H9 (cell line): ENCODE measurements around the gene ZNF747. TPM values are rescaled to one million over a fixed set of nuclear protein-coding genes. Genes with fewer than 3 reads are reported as not detected.

Source experiments
- DNase-seq: peaks from one replicate; pipeline ENCODE4 v3.0.0-alpha.2; 2017
- H2AFZ ChIP-seq: one replicate; pipeline ENCODE4 v1.6.1; 2013; ENCODE audit warnings: mild to moderate bottlenecking, low read length, control low read depth, moderate library complexity
- H2AK5ac ChIP-seq: 2 replicates; pipeline ENCODE4 v1.6.1; 2013; ENCODE audit warnings: low read length, control low read depth, mixed read lengths; ENCODE audit not compliant: insufficient read length
- H2BK120ac ChIP-seq: one replicate; pipeline ENCODE4 v1.6.1; 2013; ENCODE audit warnings: low read depth, mild to moderate bottlenecking, low read length, control low read depth, inconsistent platforms; ENCODE audit not compliant: poor library complexity, severe bottlenecking
- H2BK12ac ChIP-seq: 2 replicates; pipeline ENCODE4 v1.6.1; 2013; ENCODE audit warnings: low read length, control low read depth, mixed read lengths, low read depth; ENCODE audit not compliant: insufficient read length
- H2BK15ac ChIP-seq: 2 replicates; pipeline ENCODE4 v1.6.1; 2013; ENCODE audit warnings: low read depth, low read length, control low read depth
- H2BK20ac ChIP-seq: one replicate; pipeline ENCODE4 v1.6.1; 2013; ENCODE audit warnings: low read depth, mild to moderate bottlenecking, low read length, control low read depth, inconsistent platforms; ENCODE audit not compliant: poor library complexity, severe bottlenecking
- H2BK5ac ChIP-seq: 2 replicates; pipeline ENCODE4 v1.6.1; 2013; ENCODE audit warnings: low read length, control low read depth, mixed read lengths; ENCODE audit not compliant: insufficient read length
- H3K14ac ChIP-seq: 2 replicates; pipeline ENCODE4 v1.6.1; 2013; ENCODE audit warnings: low read length, control low read depth; ENCODE audit not compliant: insufficient read depth
- H3K18ac ChIP-seq: 2 replicates; pipeline ENCODE4 v1.6.1; 2013; ENCODE audit warnings: low read depth, mild to moderate bottlenecking, mixed read lengths, low read length, control low read depth; ENCODE audit not compliant: insufficient read length
- H3K23ac ChIP-seq: 2 replicates; pipeline ENCODE4 v1.6.1; 2013; ENCODE audit warnings: low read length, control low read depth, mixed read lengths, low read depth; ENCODE audit not compliant: insufficient read length
- H3K23me2 ChIP-seq: 2 replicates; pipeline ENCODE4 v1.6.1; 2013; ENCODE audit warnings: low read depth, mild to moderate bottlenecking, mixed read lengths, low read length, control low read depth; ENCODE audit not compliant: insufficient read length, poor library complexity, severe bottlenecking
- H3K27ac ChIP-seq: 2 replicates; pipeline ENCODE4 v1.5.1; 2013; ENCODE audit warnings: low read length, control low read depth, mixed read lengths, low read depth; ENCODE audit not compliant: insufficient read length
- H3K27me3 ChIP-seq: 2 replicates; pipeline ENCODE4 v1.6.1; 2013; ENCODE audit warnings: low read length, control low read depth, inconsistent platforms; ENCODE audit not compliant: insufficient read depth
- H3K4ac ChIP-seq: 2 replicates; pipeline ENCODE4 v1.6.1; 2013; ENCODE audit warnings: low read depth, mild to moderate bottlenecking, control low read depth, inconsistent platforms, low read length, moderate library complexity
- H3K4me1 ChIP-seq: 2 replicates; pipeline ENCODE4 v1.6.1; 2013; ENCODE audit warnings: low read length, control low read depth, inconsistent platforms; ENCODE audit not compliant: insufficient read depth
- H3K4me2 ChIP-seq: 2 replicates; pipeline ENCODE4 v1.6.1; 2013; ENCODE audit warnings: low read length, control low read depth, mixed read lengths; ENCODE audit not compliant: insufficient read length, insufficient read depth
- H3K56ac ChIP-seq: 2 replicates; pipeline ENCODE4 v1.6.1; 2013; ENCODE audit warnings: low read depth, mild to moderate bottlenecking, mixed read lengths, low read length, control low read depth; ENCODE audit not compliant: insufficient read length
- H3K79me1 ChIP-seq: 2 replicates; pipeline ENCODE4 v1.6.1; 2013; ENCODE audit warnings: low read depth, mild to moderate bottlenecking, moderate library complexity, low read length, control low read depth, inconsistent platforms; ENCODE audit not compliant: insufficient read depth, poor library complexity, severe bottlenecking
- H3K79me2 ChIP-seq: 2 replicates; pipeline ENCODE4 v1.6.1; 2013; ENCODE audit warnings: low read length, control low read depth, inconsistent platforms; ENCODE audit not compliant: insufficient read depth
- H3K9ac ChIP-seq: 2 replicates; pipeline ENCODE4 v1.6.1; 2013; ENCODE audit warnings: low read length, control low read depth, mixed read lengths; ENCODE audit not compliant: insufficient read length; ENCODE audit errors: extremely low read depth
- H3K9me3 ChIP-seq: one replicate; pipeline ENCODE4 v1.6.1; 2013; ENCODE audit warnings: low read depth, low read length, inconsistent platforms; ENCODE audit not compliant: control insufficient read depth
- H3T11ph ChIP-seq: one replicate; pipeline ENCODE4 v1.6.1; 2013; ENCODE audit warnings: mild to moderate bottlenecking, low read length, control low read depth, inconsistent platforms
- H4K20me1 ChIP-seq: one replicate; pipeline ENCODE4 v1.6.1; 2013; ENCODE audit not compliant: control insufficient read depth, insufficient read length, insufficient read depth
- H4K5ac ChIP-seq: 2 replicates; pipeline ENCODE4 v1.6.1; 2013; ENCODE audit warnings: low read depth, mild to moderate bottlenecking, mixed read lengths, low read length, control low read depth; ENCODE audit not compliant: insufficient read length
- H4K8ac ChIP-seq: replicated peaks from 2 replicates; pipeline ENCODE4 v1.6.1; 2013; ENCODE audit warnings: low read length, control low read depth, mixed read lengths, low read depth; ENCODE audit not compliant: insufficient read length
- H4K91ac ChIP-seq: 2 replicates; pipeline ENCODE4 v1.6.1; 2013; ENCODE audit warnings: low read depth, mild to moderate bottlenecking, moderate library complexity, mixed read lengths, low read length, control low read depth; ENCODE audit not compliant: insufficient read length
- H3K27ac Mint-ChIP-seq, 3 experiments: 2 replicates in 2 of 3; 3 replicates in 1 of 3; pipeline ENCODE4 v1.8.0; 2020 to 2021; ENCODE audit warnings: mixed read lengths in 3 of 3, mild to moderate bottlenecking in 1 of 3, moderate library complexity in 1 of 3
- H3K27me3 Mint-ChIP-seq: 2 replicates; pipeline ENCODE4 v1.8.0; 2021; ENCODE audit warnings: low read depth, mild to moderate bottlenecking, moderate library complexity, mixed read lengths
- H3K36me3 Mint-ChIP-seq, 3 experiments: 2 replicates in 2 of 3; 3 replicates in 1 of 3; pipeline ENCODE4 v1.8.0; 2020 to 2021; ENCODE audit warnings: low read depth in 3 of 3, mixed read lengths in 3 of 3; ENCODE audit not compliant: insufficient read depth in 1 of 3
- H3K4me1 Mint-ChIP-seq, 2 experiments: 2 replicates each; pipeline ENCODE4 v1.8.0; 2020; ENCODE audit warnings: mixed read lengths in 2 of 2
- H3K4me3 Mint-ChIP-seq, 2 experiments: 2 replicates in 1 of 2; 3 replicates in 1 of 2; pipeline ENCODE4 v1.8.0; 2020 to 2021; ENCODE audit warnings: mild to moderate bottlenecking in 2 of 2, mixed read lengths in 2 of 2, moderate library complexity in 1 of 2
- H3K9me3 Mint-ChIP-seq, 2 experiments: 2 replicates in 1 of 2; 3 replicates in 1 of 2; pipeline ENCODE4 v1.8.0; 2020; ENCODE audit warnings: mild to moderate bottlenecking in 2 of 2, mixed read lengths in 2 of 2, moderate library complexity in 1 of 2
- WGBS: extraction: QIAGEN DNeasy Blood & Tissue Kit; methylation state at CpG from one replicate; pipeline ENCODE4 v1.1.7; 2013; ENCODE audit warnings: missing lambda C conversion rate, low lambda C conversion rate, mixed read lengths; ENCODE audit not compliant: insufficient read length; ENCODE audit errors: extremely low coverage; 5-methylcytosine and 5-hydroxymethylcytosine counted together
- total RNA-seq: library from RNA; stranded (reverse); gene quantifications from 2 replicates; pipeline ENCODE4 v1.2.1, GENCODE V29; 2021
- TF ChIP-seq, protein P1 (sequence below): fragments of 200-600 bp; sonication (generic); conservative IDR thresholded peaks from 3 replicates; pipeline ENCODE4 v1.8.0; 2021; ENCODE audit warnings: antibody characterized with exemption, mild to moderate bottlenecking

ZNF747 gene
- total RNA-seq, 1 experiment from 2014 or later, result 18.4 TPM

DNA sequence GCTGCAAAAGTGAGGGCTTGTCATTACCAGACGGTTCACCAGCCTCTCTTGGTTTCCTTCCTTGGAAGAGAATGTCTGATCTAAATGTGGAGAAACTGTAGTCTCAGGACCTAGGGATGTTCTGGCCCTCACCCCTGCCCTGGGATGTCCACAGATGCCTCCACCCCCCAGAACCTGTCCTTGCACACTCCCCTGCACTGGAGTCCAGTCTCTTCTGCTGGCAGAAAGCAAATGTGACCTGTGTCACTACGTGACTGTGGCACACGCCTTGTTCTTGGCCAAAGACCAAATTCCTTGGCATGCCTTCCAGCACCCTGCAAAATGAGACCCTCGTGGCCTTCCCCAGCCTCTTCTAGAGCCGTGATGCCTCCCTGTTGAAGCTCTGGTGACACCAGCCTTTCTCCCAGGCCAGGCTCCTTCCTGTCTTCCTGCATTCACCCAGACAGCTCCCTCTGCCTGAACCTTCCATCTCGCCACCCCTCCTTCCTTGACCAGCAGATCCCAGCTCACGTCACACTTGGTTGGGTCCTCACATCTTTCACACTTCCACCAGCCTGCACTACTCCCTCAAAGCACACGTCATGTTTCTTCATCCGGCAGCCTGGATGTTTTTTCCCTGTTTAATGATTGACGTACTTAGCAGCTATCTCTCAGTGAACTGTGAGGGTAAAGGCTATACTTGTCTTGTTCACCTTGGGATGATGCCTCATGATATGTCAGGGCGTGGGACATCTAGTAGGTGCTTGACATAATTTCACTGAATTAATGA is 12.6 kb downstream of the ZNF747 start:
- H3K14ac ChIP-seq, result no peak overlapping the region
- H2AK5ac ChIP-seq, result no peak overlapping the region
- H2BK120ac ChIP-seq, result no peak overlapping the region
- H2BK5ac ChIP-seq, result no peak overlapping the region
- TF ChIP-seq, protein P1, sequence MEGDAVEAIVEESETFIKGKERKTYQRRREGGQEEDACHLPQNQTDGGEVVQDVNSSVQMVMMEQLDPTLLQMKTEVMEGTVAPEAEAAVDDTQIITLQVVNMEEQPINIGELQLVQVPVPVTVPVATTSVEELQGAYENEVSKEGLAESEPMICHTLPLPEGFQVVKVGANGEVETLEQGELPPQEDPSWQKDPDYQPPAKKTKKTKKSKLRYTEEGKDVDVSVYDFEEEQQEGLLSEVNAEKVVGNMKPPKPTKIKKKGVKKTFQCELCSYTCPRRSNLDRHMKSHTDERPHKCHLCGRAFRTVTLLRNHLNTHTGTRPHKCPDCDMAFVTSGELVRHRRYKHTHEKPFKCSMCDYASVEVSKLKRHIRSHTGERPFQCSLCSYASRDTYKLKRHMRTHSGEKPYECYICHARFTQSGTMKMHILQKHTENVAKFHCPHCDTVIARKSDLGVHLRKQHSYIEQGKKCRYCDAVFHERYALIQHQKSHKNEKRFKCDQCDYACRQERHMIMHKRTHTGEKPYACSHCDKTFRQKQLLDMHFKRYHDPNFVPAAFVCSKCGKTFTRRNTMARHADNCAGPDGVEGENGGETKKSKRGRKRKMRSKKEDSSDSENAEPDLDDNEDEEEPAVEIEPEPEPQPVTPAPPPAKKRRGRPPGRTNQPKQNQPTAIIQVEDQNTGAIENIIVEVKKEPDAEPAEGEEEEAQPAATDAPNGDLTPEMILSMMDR, result no peak
- no peak overlapping the region for H2BK20ac ChIP-seq
- no peak overlapping the region for H3K27ac Mint-ChIP-seq
- H3K27me3 Mint-ChIP-seq, result no peaks in the 10 kb centered on the region
- H3K9ac ChIP-seq, result no peak overlapping the region
- WGBS, result no CpG with 5 or more reads among the region's 11 CpGs
- no peaks in the 10 kb centered on the region for H3K9me3 Mint-ChIP-seq
- no peak overlapping the region for H2BK12ac ChIP-seq
- peaks cover 10% of the 10 kb centered on the region for H3K23me2 ChIP-seq
- DNase-seq, result no peak
- peaks cover 0 to 13% (median 9%) of the 10 kb centered on the region in 3 experiments; a peak in 5 of 7 replicates for H3K36me3 Mint-ChIP-seq
- H3K18ac ChIP-seq, result no peak overlapping the region
- no peaks in the 10 kb centered on the region for H3K9me3 ChIP-seq
- no peak overlapping the region for H3K23ac ChIP-seq
- no peaks in the 10 kb centered on the region for H3K79me1 ChIP-seq
- H2BK15ac ChIP-seq, result no peak overlapping the region
- no peaks in the 10 kb centered on the region for H3K79me2 ChIP-seq
- peaks cover 3% of the 10 kb centered on the region in 2 experiments for H3K4me1 Mint-ChIP-seq
- H4K20me1 ChIP-seq, result no peaks in the 10 kb centered on the region
- no peak overlapping the region for H4K5ac ChIP-seq
- H2AFZ ChIP-seq, result no peak overlapping the region
- no peak overlapping the region for H3K4ac ChIP-seq
- no peak overlapping the region for H3K4me3 Mint-ChIP-seq
- no peak overlapping the region for H3K27ac ChIP-seq
- no peaks in the 10 kb centered on the region for H3K4me1 ChIP-seq
- no peak overlapping the region for H3K4me2 ChIP-seq
- no peak overlapping the region for H3K56ac ChIP-seq
- no peak overlapping the region for H4K91ac ChIP-seq
- no peak overlapping the region for H3T11ph ChIP-seq
- no peaks in the 10 kb centered on the region for H3K27me3 ChIP-seq
- H4K8ac ChIP-seq, result no peak overlapping the region
